ENCODE results near the gene FGF18.

FGF18 gene

DNA sequence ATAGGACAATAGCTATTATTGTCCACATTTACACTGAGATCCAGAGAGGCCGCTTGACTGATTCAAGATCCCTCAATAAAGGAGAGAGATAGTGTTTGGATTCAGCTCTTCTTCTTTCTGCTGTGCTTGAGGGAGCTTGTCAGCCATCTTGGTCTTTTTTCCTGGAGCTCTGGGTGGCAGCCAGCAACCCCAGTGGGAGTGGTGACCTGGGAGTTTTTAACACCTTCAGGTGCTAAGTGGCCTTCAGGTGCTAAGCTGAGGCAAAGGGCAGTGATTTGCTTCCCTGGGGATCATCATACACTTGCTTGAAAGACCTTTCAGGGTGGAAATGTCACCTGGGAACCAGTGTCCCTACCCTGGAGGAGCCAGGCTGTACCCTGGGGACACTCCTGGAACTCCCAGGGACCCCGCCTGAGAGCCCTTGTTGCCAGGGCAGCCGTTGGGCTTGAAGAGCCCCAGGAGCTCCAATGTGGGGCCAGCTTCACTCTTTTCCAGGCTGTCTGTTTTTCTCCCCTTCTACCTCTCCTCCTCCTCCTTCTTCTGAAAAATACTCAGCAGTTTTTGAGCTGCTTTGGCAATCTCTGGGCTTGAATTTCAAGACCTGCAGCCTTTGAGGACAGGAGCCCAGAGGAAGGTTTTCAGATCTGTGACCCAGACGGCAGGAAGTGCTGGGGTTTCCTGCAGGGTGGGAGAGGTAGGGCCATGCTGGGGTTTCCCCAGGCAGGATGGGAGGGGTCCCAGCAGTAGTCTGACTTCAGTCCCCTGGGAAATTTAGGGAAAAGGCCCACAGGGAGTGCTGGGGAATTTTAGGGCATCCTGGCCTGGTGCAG lies 59.7 kb downstream of the FGF18 start:
- no peak overlapping the region for H3K9ac ChIP-seq (ENCODE audit: low read length)
- H3K27ac ChIP-seq (ENCODE audit: low read depth, low read length, poor library complexity, severe bottlenecking), result no peak overlapping the region
- no peaks in the 10 kb centered on the region for H3K9me2 ChIP-seq (ENCODE audit: low read depth, low read length)
- H3K4me1 ChIP-seq (ENCODE audit: insufficient read depth, low read length, severe bottlenecking), result no peaks in the 10 kb centered on the region
- H3F3A ChIP-seq (ENCODE audit: insufficient read depth, low read length), result no peaks in the 10 kb centered on the region
- H3K36me3 ChIP-seq (ENCODE audit: insufficient read depth, low read length), result no peaks in the 10 kb centered on the region
- TF ChIP-seq CTCF (IDR thresholded peaks at IDR 0.05; ENCODE audit: low read length) (no peak), EZH2 (IDR thresholded peaks at IDR 0.05; ENCODE audit: borderline replicate concordance, low read length) (no peak)
- 0 out of 2 replicates have a peak, but pooled peaks cover 2% of the 10 kb centered on the region for H3K27me3 ChIP-seq (ENCODE audit: insufficient read depth, low read length)
- no peaks in the 10 kb centered on the region for H3K9me3 ChIP-seq (ENCODE audit: low read length)
- no peaks in the 10 kb centered on the region for H3K79me2 ChIP-seq (ENCODE audit: insufficient read depth, low read length)
- no peaks in the 10 kb centered on the region for H4K20me1 ChIP-seq (ENCODE audit: insufficient read depth, low read length)
- H3K4me3 ChIP-seq (ENCODE audit: low read depth, low read length, poor library complexity, severe bottlenecking), result no peak overlapping the region
- no peak overlapping the region for H3K4me2 ChIP-seq (ENCODE audit: low read length)
- no peak overlapping the region for H2AFZ ChIP-seq (ENCODE audit: low read length)

DNA sequence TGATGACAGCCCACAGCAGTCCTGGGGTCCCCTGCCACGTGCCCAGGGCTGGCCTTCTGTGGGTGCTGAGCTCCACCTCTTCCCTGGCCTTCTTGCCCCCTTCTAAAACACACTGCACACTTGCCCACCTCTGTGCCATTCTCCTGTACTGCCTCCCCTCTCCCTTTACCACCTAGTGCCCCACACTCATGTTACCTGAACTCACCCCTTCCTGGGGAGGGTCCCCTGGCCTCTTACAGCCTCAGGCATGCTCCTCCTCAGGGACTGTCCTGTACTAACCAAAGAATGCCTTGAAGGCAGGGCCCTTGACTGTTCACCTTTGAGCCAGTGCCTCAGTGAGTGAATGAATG lies 60.3 kb downstream of the FGF18 start:
- Histone ChIP-seq H4K20me1 (ENCODE audit: insufficient read depth, low read length) (no peaks in the 10 kb centered on the region), H3K9me3 (ENCODE audit: low read length) (no peaks in the 10 kb centered on the region), H3K4me1 (ENCODE audit: insufficient read depth, low read length, severe bottlenecking) (no peaks in the 10 kb centered on the region), H3F3A (ENCODE audit: insufficient read depth, low read length) (no peaks in the 10 kb centered on the region), H3K79me2 (ENCODE audit: insufficient read depth, low read length) (no peaks in the 10 kb centered on the region), H3K4me3 (ENCODE audit: low read depth, low read length, poor library complexity, severe bottlenecking) (no peak overlapping the region), H3K9ac (ENCODE audit: low read length) (no peak overlapping the region), H3K4me2 (ENCODE audit: low read length) (no peak overlapping the region), H2AFZ (ENCODE audit: low read length) (no peak overlapping the region), H3K27ac (ENCODE audit: low read depth, low read length, poor library complexity, severe bottlenecking) (no peak overlapping the region), H3K27me3 (ENCODE audit: insufficient read depth, low read length) (0 out of 2 replicates have a peak, but pooled peaks cover 3% of the 10 kb centered on the region), H3K36me3 (ENCODE audit: insufficient read depth, low read length) (no peaks in the 10 kb centered on the region), H3K9me2 (ENCODE audit: low read depth, low read length) (no peaks in the 10 kb centered on the region)
- TF ChIP-seq EZH2 (IDR thresholded peaks at IDR 0.05; ENCODE audit: borderline replicate concordance, low read length), result no peak
- TF ChIP-seq CTCF (IDR thresholded peaks at IDR 0.05; ENCODE audit: low read length), result no peak

DNA sequence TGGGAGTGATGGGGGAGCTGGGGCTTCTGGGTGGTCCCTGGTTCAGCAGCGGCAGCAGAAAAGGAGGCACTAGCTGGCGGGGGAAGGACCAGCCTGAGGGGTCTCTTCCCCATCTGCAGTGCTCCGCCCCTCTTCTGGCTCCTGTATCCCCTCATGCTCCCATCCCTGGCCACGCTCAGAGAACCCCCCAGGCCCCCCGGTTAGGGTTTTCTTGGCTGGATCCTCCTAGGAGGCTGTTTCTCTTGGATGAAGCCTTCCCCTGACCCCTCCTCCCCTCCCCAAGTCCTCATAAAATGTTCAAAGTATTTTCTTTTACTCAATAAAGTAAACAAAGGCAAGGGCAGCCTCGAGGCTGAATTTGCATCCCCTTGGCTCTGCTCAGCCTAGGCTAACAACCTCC lies 60.8 kb downstream of the FGF18 start:
- Histone ChIP-seq H3K4me1 (ENCODE audit: insufficient read depth, low read length, severe bottlenecking) (no peaks in the 10 kb centered on the region), H3F3A (ENCODE audit: insufficient read depth, low read length) (no peaks in the 10 kb centered on the region), H3K4me3 (ENCODE audit: low read depth, low read length, poor library complexity, severe bottlenecking) (no peak overlapping the region), H3K27ac (ENCODE audit: low read depth, low read length, poor library complexity, severe bottlenecking) (no peak overlapping the region), H3K27me3 (ENCODE audit: insufficient read depth, low read length) (0 out of 2 replicates have a peak, but pooled peaks cover 3% of the 10 kb centered on the region), H3K4me2 (ENCODE audit: low read length) (no peak overlapping the region), H3K9ac (ENCODE audit: low read length) (no peak overlapping the region), H3K9me2 (ENCODE audit: low read depth, low read length) (no peaks in the 10 kb centered on the region), H3K9me3 (ENCODE audit: low read length) (no peaks in the 10 kb centered on the region), H3K79me2 (ENCODE audit: insufficient read depth, low read length) (no peaks in the 10 kb centered on the region), H4K20me1 (ENCODE audit: insufficient read depth, low read length) (no peaks in the 10 kb centered on the region), H3K36me3 (ENCODE audit: insufficient read depth, low read length) (no peaks in the 10 kb centered on the region), H2AFZ (ENCODE audit: low read length) (no peak overlapping the region)
- TF ChIP-seq CTCF (IDR thresholded peaks at IDR 0.05; ENCODE audit: low read length), result no peak
- TF ChIP-seq EZH2 (IDR thresholded peaks at IDR 0.05; ENCODE audit: borderline replicate concordance, low read length), result no peak

Data from OCI-LY1 (cell line).